K562 (cell line): ENCODE measurements around the gene PFN3. TPM values are rescaled to one million over a fixed set of nuclear protein-coding genes. Genes with fewer than 3 reads are reported as not detected.

Experiments
- CAMTA2 ChIP-seq: fragments of 250-450 bp; sonication (Bioruptor Pico); conservative IDR thresholded peaks from 2 replicates; pipeline ENCODE4 v1.5.1; 2022
- CBFA2T3 ChIP-seq: fragments of 450-650 bp; IDR thresholded peaks from 2 replicates; pipeline ENCODE4 v1.6.1; 2017
- FOXK1 ChIP-seq: sonication (generic); formaldehyde crosslinking; IDR thresholded peaks from 2 replicates; pipeline ENCODE4 v1.8.0; 2022; ENCODE audit warnings: missing genetic modification reagents, mild to moderate bottlenecking, borderline replicate concordance
- HIVEP1 ChIP-seq: fragments of 250-450 bp; sonication (Bioruptor Pico); IDR thresholded peaks from 2 replicates; pipeline ENCODE4 v1.4.0; 2020; ENCODE audit warnings: mild to moderate bottlenecking
- HSF4 ChIP-seq: fragments of 250-450 bp; sonication (Bioruptor Pico); IDR thresholded peaks from 2 replicates; pipeline ENCODE4 v2.1.2; 2022; ENCODE audit warnings: mild to moderate bottlenecking, moderate library complexity, borderline replicate concordance
- ILK ChIP-seq: fragments of 450-650 bp; IDR thresholded peaks from 2 replicates; pipeline ENCODE4 v1.6.1; 2016; ENCODE audit warnings: missing genetic modification characterization, low read depth, mild to moderate bottlenecking, missing compliant biosample characterization, moderate library complexity, borderline replicate concordance
- RBM39 ChIP-seq: fragments of 200-400 bp; formaldehyde crosslinking; optimal IDR thresholded peaks from 2 replicates; pipeline ENCODE3; 2018; ENCODE audit warnings: low read depth, low read length
- SREBF1 ChIP-seq: fragments of 150-350 bp; IDR thresholded peaks from 2 replicates; pipeline ENCODE4 v1.6.1; 2014; ENCODE audit warnings: antibody characterized with exemption, low read depth, low read length, borderline replicate concordance
- YY1 ChIP-seq, 3 experiments: IDR thresholded peaks; 2 replicates each; pipeline ENCODE4 v1.6.1; 2011; ENCODE audit warnings: low read length in 2 of 3, mild to moderate bottlenecking in 2 of 3, moderate library complexity in 2 of 3, borderline replicate concordance in 1 of 3, control low read depth in 1 of 3, low read depth in 1 of 3; ENCODE audit not compliant: insufficient read depth in 3 of 3, insufficient replicate concordance in 2 of 3, control insufficient read depth in 1 of 3, insufficient read length in 1 of 3; ENCODE audit errors: extremely low read depth in 1 of 3
- ZNF121 ChIP-seq: sonication (generic); formaldehyde crosslinking; conservative IDR thresholded peaks from 2 replicates; pipeline ENCODE4 v1.8.0; 2022; ENCODE audit warnings: missing genetic modification reagents
- ZNF384 ChIP-seq: IDR thresholded peaks from 2 replicates; pipeline ENCODE4 v1.6.1; 2012; ENCODE audit warnings: low read depth, low read length, improper control_type of control experiment
- ZNF444 ChIP-seq: fragments of 250-450 bp; sonication (Bioruptor Pico); IDR thresholded peaks from 2 replicates; pipeline ENCODE4 v1.4.0; 2020; ENCODE audit warnings: mild to moderate bottlenecking, moderate library complexity
- polyA plus RNA-seq, 8 experiments: library from polyadenylated mRNA; depleted of rRNA in 4 of 8; stranded (reverse) in 5 of 8; unstranded in 3 of 8; fragments of >200 nt; fragmentation: Nextera tagmentation in 2 of 8; fragmentation: Illumina TruSeq in 1 of 8; extraction: Ambion mirVana in 2 of 8; extraction: Trizol in 1 of 8; gene quantifications; 2 replicates each; pipeline versions ENCODE4 v1.2.1 to v1.2.3, GENCODE V29; 2011 to 2014; ENCODE audit warnings: inconsistent platforms in 1 of 8, missing spikeins in 1 of 8
- total RNA-seq, 7 experiments: library from RNA; depleted of rRNA in 6 of 7; stranded (reverse); fragments of >200 nt in 6 of 7; fragmentation: Illumina TruSeq in 2 of 7; extraction: Trizol in 2 of 7; gene quantifications; 2 replicates each; pipeline versions ENCODE4 v1.2.1 to v1.2.3, GENCODE V29; 2011 to 2021; ENCODE audit warnings: low replicate concordance in 1 of 7
- TF ChIP-seq, protein P1 (sequence below), 2 experiments: fragments of 450-650 bp in 1 of 2; sonication (generic) in 1 of 2; formaldehyde crosslinking; conservative IDR thresholded peaks; 2 replicates each; pipeline versions ENCODE4 v1.4.0 to v1.8.1; 2020 to 2022; ENCODE audit warnings: mild to moderate bottlenecking in 1 of 2, missing genetic modification reagents in 1 of 2
- TF ChIP-seq, protein P2 (sequence below): fragments of 250-450 bp; sonication (Bioruptor Pico); IDR thresholded peaks from 2 replicates; pipeline ENCODE4 v1.8.0; 2021; ENCODE audit warnings: mild to moderate bottlenecking, moderate library complexity
- TF ChIP-seq, protein P3 (sequence below): sonication (generic); formaldehyde crosslinking; IDR thresholded peaks from 2 replicates; pipeline ENCODE4 v1.8.1; 2023; ENCODE audit warnings: mild to moderate bottlenecking, missing genetic modification reagents
- TF ChIP-seq, protein P4 (sequence below): IDR thresholded peaks from 2 replicates; pipeline ENCODE4 v1.6.1; 2011; ENCODE audit not compliant: insufficient read length; ENCODE audit errors: extremely low read depth

PFN3 gene
- total and polyA plus RNA-seq, 9 of the 15 experiments (the other 6 are each of a cell fraction or from before 2014, with no cell fraction given) = not detected

DNA sequence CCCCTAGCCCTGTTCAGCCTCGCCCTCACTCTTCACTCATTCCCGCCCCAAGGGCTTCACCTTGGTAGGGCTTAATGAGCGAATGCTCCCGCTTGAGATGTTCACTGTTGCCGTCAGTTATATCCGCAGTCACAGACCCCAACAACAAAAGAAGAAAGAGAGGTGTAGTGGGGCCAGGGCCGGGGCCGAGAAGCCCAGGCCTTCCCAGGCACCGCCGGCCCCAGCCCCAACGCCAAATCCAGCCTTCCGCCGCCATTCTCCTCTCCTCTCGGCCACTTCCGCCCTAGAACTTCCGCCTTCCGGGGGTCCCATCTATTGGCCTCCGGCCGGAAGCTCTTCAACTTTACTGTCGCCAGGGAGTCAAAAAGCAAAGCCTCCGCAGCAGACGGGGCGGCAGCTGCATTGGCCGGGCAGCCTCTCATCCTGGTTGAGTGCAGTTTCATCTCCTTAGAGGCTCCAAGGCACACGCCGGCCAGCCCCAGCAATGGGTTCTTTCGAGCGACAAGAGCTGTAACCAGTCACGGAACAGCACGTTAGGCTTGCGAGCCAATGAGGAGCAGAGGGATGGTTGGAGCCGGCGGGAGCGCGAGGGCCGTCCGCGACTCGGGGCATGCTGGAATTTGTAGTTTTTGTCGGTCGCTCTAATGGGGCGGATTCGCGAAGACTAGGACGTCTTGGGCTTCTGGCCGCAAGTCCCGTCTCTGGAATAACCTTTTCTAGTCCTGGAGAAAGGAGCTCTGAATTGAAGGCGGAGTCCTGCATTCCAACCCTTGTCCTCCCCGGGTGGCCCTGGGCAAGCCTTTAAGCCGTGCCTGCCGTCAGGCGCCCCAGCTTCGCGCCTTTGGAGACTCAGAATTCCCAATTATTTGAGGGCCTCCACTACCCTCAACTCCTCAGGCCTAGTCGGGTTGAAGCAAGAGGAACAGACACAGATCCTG, 48.8 kb downstream of the PFN3 start, which contains the start of gene LMAN2 (continued):
- TF ChIP-seq, protein P1, sequence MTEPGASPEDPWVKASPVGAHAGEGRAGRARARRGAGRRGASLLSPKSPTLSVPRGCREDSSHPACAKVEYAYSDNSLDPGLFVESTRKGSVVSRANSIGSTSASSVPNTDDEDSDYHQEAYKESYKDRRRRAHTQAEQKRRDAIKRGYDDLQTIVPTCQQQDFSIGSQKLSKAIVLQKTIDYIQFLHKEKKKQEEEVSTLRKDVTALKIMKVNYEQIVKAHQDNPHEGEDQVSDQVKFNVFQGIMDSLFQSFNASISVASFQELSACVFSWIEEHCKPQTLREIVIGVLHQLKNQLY (CRISPR knock-in tag; conservative IDR thresholded peaks at IDR 0.05) = no peak
- TF ChIP-seq FOXK1 (CRISPR knock-in tag) (no peak), ZNF121 (CRISPR knock-in tag) (no peak), RBM39 (no peak), YY1 (IDR thresholded peaks at IDR 0.05; ENCODE audit: borderline replicate concordance in 1 of 3, control insufficient read depth in 1 of 3, extremely low read depth in 1 of 3, insufficient read depth in 3 of 3, insufficient read length in 1 of 3, insufficient replicate concordance in 2 of 3, low read depth in 1 of 3, low read length in 2 of 3) (peak; percentile 76 to 94 (median 90)), SREBF1 (no peak), HIVEP1 (CRISPR knock-in tag) (0 out of 2 replicates have a peak, but pooled peaks have one; percentile 18), HSF4 (CRISPR knock-in tag) (no peak), ILK (tag) (no peak), CBFA2T3 (no peak), CAMTA2 (CRISPR knock-in tag) (no peak), ZNF384 (no peak), ZNF444 (CRISPR knock-in tag) (no peak)
- TF ChIP-seq, protein P2, sequence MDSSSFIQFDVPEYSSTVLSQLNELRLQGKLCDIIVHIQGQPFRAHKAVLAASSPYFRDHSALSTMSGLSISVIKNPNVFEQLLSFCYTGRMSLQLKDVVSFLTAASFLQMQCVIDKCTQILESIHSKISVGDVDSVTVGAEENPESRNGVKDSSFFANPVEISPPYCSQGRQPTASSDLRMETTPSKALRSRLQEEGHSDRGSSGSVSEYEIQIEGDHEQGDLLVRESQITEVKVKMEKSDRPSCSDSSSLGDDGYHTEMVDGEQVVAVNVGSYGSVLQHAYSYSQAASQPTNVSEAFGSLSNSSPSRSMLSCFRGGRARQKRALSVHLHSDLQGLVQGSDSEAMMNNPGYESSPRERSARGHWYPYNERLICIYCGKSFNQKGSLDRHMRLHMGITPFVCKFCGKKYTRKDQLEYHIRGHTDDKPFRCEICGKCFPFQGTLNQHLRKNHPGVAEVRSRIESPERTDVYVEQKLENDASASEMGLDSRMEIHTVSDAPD (CRISPR knock-in tag) = no peak
- TF ChIP-seq, protein P3, sequence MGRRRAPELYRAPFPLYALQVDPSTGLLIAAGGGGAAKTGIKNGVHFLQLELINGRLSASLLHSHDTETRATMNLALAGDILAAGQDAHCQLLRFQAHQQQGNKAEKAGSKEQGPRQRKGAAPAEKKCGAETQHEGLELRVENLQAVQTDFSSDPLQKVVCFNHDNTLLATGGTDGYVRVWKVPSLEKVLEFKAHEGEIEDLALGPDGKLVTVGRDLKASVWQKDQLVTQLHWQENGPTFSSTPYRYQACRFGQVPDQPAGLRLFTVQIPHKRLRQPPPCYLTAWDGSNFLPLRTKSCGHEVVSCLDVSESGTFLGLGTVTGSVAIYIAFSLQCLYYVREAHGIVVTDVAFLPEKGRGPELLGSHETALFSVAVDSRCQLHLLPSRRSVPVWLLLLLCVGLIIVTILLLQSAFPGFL (CRISPR knock-in tag) = peak; percentile 76
- TF ChIP-seq, protein P4, sequence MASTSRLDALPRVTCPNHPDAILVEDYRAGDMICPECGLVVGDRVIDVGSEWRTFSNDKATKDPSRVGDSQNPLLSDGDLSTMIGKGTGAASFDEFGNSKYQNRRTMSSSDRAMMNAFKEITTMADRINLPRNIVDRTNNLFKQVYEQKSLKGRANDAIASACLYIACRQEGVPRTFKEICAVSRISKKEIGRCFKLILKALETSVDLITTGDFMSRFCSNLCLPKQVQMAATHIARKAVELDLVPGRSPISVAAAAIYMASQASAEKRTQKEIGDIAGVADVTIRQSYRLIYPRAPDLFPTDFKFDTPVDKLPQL = no peak
